ENCODE data around the gene KAZN.

- TF ChIP-seq CTCF (conservative IDR thresholded peaks at IDR 0.05; ENCODE audit: low read length) = no peak
- TF ChIP-seq EZH2phosphoT487 (IDR thresholded peaks at IDR 0.05; ENCODE audit: borderline replicate concordance) = no peak
Measured at GRCh38 chr1:14836426-14837140, 238.1 kb downstream of the KAZN start.
